SU-DHL-6 (cell line): Measurements from ENCODE around the gene KCNK6.

Experiments
- CTCF ChIP-seq: fragments of 200-600 bp; sonication (generic); IDR thresholded peaks from one replicate; pipeline ENCODE4 v1.5.1; 2017; ENCODE audit warnings: antibody characterized with exemption, mild to moderate bottlenecking, low read length, moderate library complexity; ENCODE audit not compliant: insufficient read depth, poor library complexity, severe bottlenecking
- EZH2phosphoT487 ChIP-seq: fragments of 200-600 bp; sonication (generic), shearing (Covaris generic); conservative IDR thresholded peaks from 2 replicates; pipeline ENCODE4 v1.6.1; 2018; ENCODE audit warnings: mild to moderate bottlenecking, antibody characterized with exemption, low read length, moderate library complexity, mixed read lengths

- TF ChIP-seq CTCF (no peak), EZH2phosphoT487 (no peak)
These were observed 37.7 kb upstream of the KCNK6 start for GRCh38 chr19:38281811-38282566.
